Activated naive CD4-positive, alpha-beta T cell treated with anti-CD3 and anti-CD28 coated beads, Interleukin-2, amount 50 U/mL, for 72 hours (primary cell): Measurements from ENCODE around the gene JARID2. TPM values are rescaled to one million over a fixed set of nuclear protein-coding genes. Genes with fewer than 3 reads are reported as not detected.
"Not testable (repeated sequence)": the region's sequence is repeated elsewhere in the genome, so short reads cannot be mapped to it uniquely, and the experiment has no call there.

Experiments used
- ATAC-seq, 2 donors: fragments of 150-1000 bp; cut with Tn5 transposase; 2 replicates each; pipeline ENCODE4 v1.10.0; 2021; ENCODE audit warnings: mild to moderate bottlenecking in 2 of 2, moderate library complexity in 2 of 2
- DNase-seq, 2 donors: peaks; one replicate each; pipeline ENCODE4 v3.0.0; 2021 to 2022; ENCODE audit warnings: low spot score in 2 of 2
- H3K27ac Mint-ChIP-seq, 2 donors: one replicate each; pipeline ENCODE4 v1.8.0; 2022; ENCODE audit warnings: mild to moderate bottlenecking in 2 of 2, mixed read lengths in 2 of 2
- H3K36me3 Mint-ChIP-seq, 2 donors: one replicate each; pipeline ENCODE4 v1.8.0; 2022; ENCODE audit warnings: mixed read lengths in 2 of 2
- H3K9me3 Mint-ChIP-seq, 2 donors: one replicate each; pipeline ENCODE4 v1.8.0; 2022; ENCODE audit warnings: mixed read lengths in 2 of 2
- total RNA-seq, 2 donors: library from RNA; stranded (reverse); gene quantifications; one replicate each; pipeline ENCODE4 v1.2.3, GENCODE V29; 2022

JARID2 gene
- total RNA-seq, 2 donors from 2014 or later = 35.3 to 36.3 TPM

DNA sequence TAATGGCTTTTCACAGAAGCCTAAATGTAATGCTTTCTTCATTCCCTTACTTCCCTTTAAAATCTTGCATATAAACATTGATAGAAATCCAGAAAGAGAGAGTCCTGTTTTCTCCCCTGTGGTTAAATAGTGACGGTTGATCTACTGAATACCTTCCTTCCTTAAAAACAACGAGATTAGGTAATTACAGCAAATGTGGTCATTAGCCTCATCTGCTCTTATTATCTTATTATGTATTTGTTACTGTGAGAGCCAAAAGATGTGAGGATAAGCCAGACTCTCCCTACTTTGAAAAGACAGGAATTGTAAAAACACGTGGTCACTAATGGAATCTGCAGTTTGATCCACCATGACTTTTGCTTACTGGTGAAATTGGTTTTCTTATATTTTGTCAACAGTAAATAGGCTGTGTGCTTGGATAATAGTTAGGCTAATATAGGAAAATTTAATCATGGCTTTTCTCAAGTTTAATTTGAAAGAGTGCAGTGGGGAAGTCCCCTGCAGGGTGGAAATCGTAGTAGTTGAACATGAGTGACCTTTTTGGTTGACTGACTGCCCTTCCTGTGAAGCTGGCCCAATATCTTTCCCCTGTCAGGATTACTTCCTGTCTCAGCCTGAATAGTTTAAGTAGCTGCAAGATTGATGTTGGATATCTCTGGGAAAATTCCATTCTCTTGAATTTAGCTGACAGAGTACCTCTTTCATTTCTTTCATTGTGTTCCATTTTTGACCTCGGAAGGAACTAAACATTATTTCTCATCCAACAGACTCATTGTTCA is 62.8 kb downstream of the JARID2 start:
- ATAC-seq = peak in 1 of 2 donors; percentile 69
- H3K9me3 Mint-ChIP-seq = no peaks in the 10 kb centered on the region
- no peak for DNase-seq
- H3K27ac Mint-ChIP-seq = peak overlapping the region; percentile 59 to 73
- H3K36me3 Mint-ChIP-seq = peaks cover 6 to 34% of the 10 kb centered on the region in 2 donors

DNA sequence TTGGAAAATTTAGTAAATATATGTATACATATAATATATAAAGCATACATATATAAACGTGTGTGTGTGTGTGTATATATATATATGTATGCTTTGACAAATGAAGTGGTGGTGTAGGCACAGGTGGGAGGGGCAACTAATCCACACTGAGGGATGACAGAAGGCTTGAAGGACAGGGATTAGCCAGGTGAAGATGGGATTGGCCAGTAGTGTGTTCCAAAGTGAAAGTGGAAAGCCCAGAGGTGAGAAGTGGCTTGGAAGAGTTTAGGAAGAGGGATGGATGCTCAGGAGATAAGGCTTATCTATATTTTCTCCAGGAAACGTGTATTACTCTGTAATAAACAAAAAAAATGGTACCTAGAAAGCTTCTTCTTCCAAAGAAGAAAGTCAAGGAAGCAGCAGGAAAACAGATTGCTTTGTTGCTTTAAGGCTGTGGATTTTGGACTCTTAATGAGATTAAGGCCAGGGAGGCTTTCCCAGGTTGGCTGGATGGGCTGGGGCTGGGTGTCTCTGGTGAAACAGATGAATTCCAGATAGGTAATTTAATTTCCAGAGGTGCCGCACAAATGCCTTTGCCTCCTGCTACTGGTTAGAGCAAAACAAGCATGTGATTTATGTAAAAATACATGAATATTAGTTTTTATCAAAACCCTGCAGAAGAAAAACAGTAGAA is 63.9 kb downstream of the JARID2 start:
- ATAC-seq (no peak), DNase-seq (no peak)
- H3K36me3 Mint-ChIP-seq = peaks cover 6 to 28% of the 10 kb centered on the region in 2 donors
- no peak overlapping the region for H3K27ac Mint-ChIP-seq
- H3K9me3 Mint-ChIP-seq = no peaks in the 10 kb centered on the region

DNA sequence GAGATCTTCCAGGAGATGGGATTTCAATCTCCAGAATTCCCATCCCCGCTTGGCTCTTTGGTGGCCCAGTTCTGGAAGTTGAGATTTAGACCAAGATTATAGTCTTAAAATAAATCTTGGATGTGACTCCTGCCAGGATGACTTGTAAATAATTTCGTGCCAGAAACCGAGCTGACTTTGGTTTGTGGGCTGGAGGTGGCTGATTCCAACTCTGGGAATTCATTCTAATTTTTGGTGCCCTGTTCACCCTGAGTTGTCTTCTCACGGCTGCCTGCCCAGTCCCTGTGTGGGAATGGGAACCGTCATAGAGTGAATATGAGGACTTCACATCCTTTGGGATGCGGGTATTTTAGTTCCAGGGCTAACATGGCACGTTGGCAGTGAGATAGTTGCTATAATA is 64.8 kb downstream of the JARID2 start:
- no peak for ATAC-seq
- no peak for DNase-seq
- H3K27ac Mint-ChIP-seq = no peak overlapping the region
- H3K36me3 Mint-ChIP-seq = peaks cover 6 to 24% of the 10 kb centered on the region in 2 donors
- H3K9me3 Mint-ChIP-seq = no peaks in the 10 kb centered on the region

DNA sequence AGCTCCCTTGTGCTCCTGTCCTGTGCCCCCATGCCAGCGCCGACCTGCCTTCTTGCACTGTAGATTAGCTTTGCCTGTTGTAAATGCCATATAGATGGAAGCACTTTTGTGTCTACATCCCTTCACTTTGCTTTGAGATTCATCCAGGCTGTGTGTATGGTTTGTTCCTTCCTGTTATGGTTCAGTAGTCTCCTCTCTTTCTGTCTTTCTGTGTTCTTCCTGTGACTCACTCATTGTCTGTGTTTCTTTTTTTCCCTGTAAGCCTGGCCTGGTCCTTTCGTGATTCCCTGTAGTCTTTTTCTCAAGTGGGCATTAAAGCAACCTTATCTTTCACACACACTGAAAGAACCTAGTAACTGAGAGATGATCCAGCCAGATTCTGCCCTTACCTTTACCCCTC is 66.6 kb downstream of the JARID2 start:
- Mint-ChIP-seq H3K9me3 (no peaks in the 10 kb centered on the region), H3K27ac (peak overlapping the region; percentile 36 to 44), H3K36me3 (peaks cover 6 to 24% of the 10 kb centered on the region in 2 donors)
- no peak for DNase-seq
- peak; percentile 60 to 70 for ATAC-seq

DNA sequence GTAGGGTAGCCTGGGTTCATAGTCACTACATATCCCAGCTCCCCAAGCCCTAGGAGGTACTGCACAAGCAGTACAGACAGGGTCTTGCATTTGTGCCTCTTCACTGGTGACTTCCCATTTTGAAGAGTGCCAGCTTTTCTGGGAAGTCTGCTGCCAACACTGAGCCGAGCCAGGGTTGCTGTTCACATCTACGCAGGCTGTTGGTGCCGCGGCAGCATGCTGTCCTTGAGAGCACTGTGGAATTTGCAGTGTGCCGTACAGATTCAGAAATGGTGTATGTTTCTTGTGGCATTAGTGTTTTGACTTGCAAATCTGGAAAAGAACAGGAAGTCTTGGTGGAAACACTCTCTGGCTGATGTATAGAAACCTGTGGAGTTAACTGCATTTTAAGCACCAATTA is 67.5 kb downstream of the JARID2 start:
- no peak for DNase-seq
- Mint-ChIP-seq H3K9me3 (no peaks in the 10 kb centered on the region), H3K36me3 (peaks cover 1 to 21% of the 10 kb centered on the region in 2 donors), H3K27ac (peak overlapping the region in 1 of 2 donors; percentile 44)
- ATAC-seq = no peak

DNA sequence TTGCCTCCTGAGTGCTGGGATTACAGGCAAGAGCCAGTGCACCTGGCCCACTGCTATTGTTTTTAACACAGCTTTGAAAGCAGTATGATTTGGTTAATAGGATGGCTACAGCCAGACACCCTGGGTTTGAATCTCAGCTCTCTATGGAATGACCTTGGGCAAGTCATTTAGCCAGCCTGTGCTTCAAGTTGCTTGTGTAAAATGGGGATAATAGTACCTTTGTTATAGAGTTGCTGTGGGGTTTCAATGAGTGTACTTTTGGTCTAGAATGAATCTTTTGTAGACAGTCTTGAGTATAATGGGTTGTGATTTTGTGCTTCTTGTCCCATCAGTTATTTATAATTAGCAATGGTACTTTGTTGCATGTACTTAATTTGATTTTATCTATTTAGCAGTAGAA is 70.9 kb downstream of the JARID2 start:
- H3K9me3 Mint-ChIP-seq = no peaks in the 10 kb centered on the region

DNA sequence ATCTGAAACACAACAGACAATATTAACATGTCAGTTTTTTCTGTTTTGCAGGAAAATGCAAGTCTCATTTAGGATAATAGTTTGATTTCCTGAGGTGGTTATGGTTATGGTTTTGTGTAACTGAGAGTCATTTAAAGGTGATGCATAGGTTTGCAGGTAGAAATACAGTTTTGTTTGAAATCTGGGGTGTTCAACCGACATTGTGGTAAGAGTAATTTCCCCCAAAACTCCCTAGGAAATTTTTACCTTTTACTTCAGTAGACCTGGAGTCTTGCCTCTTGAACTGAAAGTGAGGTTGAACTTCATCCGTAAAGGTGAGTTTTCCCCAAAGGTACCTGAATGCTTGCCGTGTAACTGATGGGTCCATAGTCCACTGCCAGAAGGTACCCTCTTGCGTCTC is 71.4 kb downstream of the JARID2 start:
- H3K27ac Mint-ChIP-seq = peak overlapping the region; percentile 86 to 89
- no peaks in the 10 kb centered on the region for H3K9me3 Mint-ChIP-seq
- peaks cover 0 to 16% of the 10 kb centered on the region in 2 donors for H3K36me3 Mint-ChIP-seq
- peak; percentile 23 to 39 for ATAC-seq
- no peak for DNase-seq

More for the DNA sequence above, 70.9 kb downstream of the JARID2 start:
- ATAC-seq (peak; percentile 33 to 37), DNase-seq (no peak)
- Mint-ChIP-seq H3K36me3 (peaks cover 0 to 16% of the 10 kb centered on the region in 2 donors), H3K27ac (peak overlapping the region; percentile 32 to 86)

DNA sequence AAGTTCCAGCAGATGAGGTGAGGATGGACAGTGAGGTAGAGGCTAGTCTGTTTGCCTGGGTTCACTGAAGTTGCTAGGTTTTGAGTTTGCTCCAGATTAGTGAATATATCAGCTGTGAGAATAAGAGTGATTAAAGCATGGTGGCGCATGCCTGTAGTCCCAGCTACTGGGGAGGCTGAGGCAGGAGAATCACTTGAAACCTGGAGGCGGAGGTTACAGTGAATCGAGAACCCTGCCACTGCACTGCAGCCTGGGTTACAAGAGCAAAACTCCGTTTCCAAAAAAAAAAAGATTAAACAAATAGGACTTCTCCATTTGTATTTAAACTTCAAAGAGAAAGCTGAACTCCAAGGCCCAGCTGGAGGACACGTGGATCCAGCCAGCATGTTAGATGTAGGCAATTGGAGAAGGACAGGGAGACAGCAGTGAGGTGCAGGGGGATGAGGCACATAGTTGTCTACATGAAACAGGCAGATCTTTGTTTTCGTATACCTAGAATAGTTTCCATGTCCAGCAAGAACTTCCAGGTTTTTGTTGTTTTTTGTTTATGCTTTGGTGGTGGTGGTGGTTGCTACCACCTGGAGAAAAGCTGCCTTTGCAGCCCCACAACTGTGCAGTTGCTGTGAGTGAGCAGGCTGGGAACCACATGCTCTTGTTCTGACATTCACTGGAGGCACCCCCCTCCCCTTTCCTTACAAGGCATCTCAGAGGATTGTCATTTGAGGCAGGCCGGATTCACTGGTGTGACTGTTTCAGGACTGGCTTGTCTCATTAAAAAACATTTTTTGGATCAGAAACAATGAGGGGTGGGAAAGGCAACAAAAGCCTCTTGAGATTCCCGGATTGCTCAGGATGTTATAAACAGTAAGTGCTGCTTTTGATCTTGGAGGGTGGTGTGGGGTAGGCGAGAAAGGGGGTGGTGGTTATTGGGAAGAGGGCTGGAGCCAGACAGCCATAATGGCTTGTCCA is 72.3 kb downstream of the JARID2 start:
- Mint-ChIP-seq H3K9me3 (no peaks in the 10 kb centered on the region), H3K36me3 (peaks cover 0 to 18% of the 10 kb centered on the region in 2 donors), H3K27ac (peak overlapping the region; percentile 86 to 89)
- ATAC-seq (peak; percentile 62 to 64), DNase-seq (no peak)

DNA sequence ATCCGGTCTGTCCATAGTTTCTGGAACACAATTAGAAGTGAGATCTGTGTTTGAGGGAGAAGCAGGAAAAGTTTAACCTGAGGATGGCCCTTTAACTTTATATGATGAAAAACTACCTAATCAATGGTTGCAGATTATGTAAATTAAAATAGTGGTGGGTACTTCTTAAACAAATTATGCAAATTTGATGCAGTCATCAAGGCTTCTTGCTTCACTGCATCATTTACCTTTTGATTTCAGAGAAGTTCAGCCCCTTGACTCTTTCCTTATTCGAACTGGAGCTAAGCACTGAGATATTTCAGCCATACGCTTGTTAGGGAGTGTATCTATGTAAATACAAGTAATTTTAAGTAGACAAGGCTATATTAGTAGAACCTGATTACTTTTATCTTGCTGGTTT is 73.8 kb downstream of the JARID2 start:
- no peak for DNase-seq
- ATAC-seq = no peak

DNA sequence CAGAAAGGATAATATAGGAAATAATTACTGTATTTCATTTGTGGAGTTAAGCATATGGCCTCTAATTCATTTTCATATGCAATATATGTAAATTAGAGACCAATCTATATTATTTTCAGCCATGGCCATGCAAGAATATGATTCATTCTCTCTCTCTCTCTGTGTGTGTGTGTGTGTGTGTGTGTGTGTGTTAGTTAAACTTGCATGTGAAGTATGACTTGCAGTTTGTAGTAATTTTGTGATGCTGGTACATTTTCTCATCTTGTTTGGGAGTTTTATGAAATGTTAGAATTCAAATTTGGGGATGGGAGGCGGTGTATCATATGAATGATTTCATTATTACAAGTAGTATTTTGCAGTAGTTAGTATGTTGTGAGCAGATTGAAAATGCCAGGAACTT is 74.8 kb downstream of the JARID2 start:
- H3K36me3 Mint-ChIP-seq = peaks cover 0 to 35% of the 10 kb centered on the region in 2 donors
- no peak for DNase-seq
- peak overlapping the region in 1 of 2 donors; percentile 86 for H3K27ac Mint-ChIP-seq
- no peak for ATAC-seq
- no peaks in the 10 kb centered on the region for H3K9me3 Mint-ChIP-seq

More for the DNA sequence above, 73.8 kb downstream of the JARID2 start:
- H3K36me3 Mint-ChIP-seq = peaks cover 0 to 26% of the 10 kb centered on the region in 2 donors
- H3K27ac Mint-ChIP-seq = peak overlapping the region; percentile 86 to 89
- H3K9me3 Mint-ChIP-seq = no peaks in the 10 kb centered on the region

DNA sequence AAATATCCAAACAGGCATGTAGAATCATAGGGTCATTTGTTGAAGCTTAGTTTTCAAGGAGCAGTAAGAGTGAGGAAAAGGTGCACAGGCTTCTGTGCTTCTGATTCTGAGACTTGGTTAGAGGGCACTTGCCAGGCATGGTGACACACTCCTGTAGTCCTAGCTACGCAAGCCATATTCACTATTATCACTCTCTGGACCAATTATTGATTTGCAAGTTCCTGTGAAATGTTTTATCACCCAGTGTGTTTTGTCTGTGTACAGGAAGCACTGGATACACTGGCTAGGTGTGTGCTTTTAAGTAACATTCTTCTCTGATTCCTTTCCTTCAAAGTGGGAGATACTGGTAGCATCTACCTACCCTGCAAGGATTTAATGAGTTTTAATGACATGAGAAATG is 76.3 kb downstream of the JARID2 start:
- peak overlapping the region; percentile 24 to 44 for H3K27ac Mint-ChIP-seq
- H3K36me3 Mint-ChIP-seq = peaks cover 0 to 35% of the 10 kb centered on the region in 2 donors
- no peak for ATAC-seq
- H3K9me3 Mint-ChIP-seq = no peaks in the 10 kb centered on the region
- no peak for DNase-seq

DNA sequence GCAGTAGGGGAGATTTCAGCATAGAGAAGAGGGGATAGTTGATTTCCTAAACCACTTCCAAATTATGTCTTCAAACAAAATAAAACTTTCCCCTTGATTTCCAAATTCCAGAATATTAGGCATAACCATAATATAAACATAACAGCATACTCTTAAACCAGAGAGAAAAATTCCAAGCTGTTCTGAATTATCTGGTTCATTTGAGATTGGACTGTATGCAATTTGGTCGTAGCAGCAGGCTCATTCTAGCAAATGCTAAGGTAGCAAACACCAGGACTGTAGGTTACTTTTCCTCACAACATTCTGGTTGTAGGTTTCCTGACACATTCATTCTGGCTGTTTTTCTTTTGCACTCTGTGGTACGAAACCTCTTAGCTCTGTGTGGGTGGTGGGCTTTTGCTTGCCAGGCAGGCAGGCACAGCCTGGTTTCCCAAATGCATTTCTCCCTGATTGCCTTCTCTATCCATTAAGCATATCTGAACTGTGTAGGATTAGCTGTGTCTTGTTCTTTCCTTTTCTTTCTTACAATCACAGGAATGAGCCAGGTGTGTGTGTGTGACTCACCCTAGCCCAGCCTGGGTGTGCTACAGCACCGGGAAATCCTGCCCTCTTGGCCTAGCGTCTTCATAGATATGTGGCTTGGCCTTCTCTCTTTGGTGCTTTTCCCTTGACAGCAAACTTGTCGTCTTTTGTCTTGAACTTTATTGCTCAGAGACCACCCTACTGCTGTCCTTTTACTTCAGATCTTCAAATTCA is 77.1 kb downstream of the JARID2 start:
- Mint-ChIP-seq H3K27ac (peak overlapping the region; percentile 44 to 50), H3K36me3 (peaks cover 0 to 29% of the 10 kb centered on the region in 2 donors), H3K9me3 (no peaks in the 10 kb centered on the region)
- DNase-seq = no peak
- peak; percentile 47 to 53 for ATAC-seq

DNA sequence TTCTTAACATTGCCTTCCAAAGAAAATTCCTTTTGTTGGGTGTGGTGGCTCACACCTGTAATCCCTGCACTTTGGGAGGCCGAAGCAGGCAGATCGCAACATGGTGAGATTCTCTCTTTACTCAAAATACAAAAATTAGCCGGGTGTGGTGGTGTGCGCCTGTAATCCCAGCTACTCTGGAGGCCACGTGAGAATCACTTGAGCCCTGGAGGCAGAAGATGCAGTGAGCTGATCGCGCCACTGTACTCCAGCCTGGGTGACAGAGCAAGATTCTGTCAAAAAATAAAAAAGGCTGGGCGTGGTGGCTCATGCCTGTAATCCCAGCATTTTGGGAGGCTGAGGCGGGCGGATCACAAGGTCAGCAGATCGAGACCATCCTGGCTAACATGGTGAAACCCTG is 77.7 kb downstream of the JARID2 start:
- not testable (repeated sequence) for H3K9me3 Mint-ChIP-seq, ATAC-seq, DNase-seq
- H3K36me3 Mint-ChIP-seq = peaks cover 0 to 28% of the 10 kb centered on the region in 2 donors
- H3K27ac Mint-ChIP-seq = peak overlapping the region; percentile 44 to 50

DNA sequence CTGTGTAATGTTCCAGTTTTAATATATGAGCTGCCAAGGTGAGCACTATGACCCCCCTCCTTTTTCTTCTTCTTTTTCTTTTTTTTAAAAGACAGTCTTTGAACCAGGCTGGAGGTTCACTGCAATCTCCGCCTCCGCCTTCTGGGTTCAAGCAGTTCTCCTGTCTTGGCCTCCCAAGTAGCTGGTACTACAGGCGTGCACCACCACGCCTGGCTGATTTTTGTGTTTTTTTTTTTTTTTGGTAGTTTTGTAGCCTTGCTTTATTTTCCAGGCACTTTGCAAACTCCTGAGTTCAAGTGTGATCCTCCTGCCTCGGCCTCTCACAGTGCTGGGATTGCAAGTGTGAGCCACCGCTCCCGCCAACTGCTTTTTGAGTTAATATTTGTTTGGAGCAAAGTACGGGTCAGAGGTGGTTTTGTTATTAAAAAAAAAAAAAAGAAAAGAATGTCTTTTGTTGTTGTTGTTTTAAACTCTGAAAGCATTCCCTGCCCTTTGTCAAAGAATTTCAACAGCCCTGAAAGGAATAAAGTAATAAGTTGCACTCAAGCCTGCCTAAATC is 78.6 kb downstream of the JARID2 start:
- ATAC-seq = no peak
- no peak overlapping the region for H3K27ac Mint-ChIP-seq
- H3K9me3 Mint-ChIP-seq = no peaks in the 10 kb centered on the region
- DNase-seq = no peak
- peaks cover 0 to 24% of the 10 kb centered on the region in 2 donors for H3K36me3 Mint-ChIP-seq

DNA sequence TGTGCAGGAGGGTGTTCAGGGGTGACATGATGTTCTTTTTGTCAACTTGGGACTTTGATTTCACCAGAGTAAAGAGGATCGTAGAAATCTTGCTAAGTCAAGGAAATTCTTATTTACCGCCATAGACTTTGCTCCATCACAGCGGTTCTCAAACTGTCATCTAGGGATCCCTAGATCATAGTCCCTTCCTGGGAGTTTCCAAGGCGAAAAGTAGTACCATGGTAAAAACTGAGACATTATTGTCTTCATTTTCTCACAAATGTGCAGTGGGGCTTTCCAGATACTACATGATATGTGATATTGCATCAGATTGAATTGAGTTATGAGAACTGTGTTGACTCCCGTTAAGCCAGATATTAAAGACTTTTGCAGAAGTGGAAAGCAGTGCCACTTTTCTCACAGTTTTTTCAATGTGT is 79.7 kb downstream of the JARID2 start:
- Mint-ChIP-seq H3K9me3 (no peaks in the 10 kb centered on the region), H3K27ac (peak overlapping the region; percentile 66 to 72), H3K36me3 (peaks cover 0 to 18% of the 10 kb centered on the region in 2 donors)
- ATAC-seq (no peak), DNase-seq (no peak)
